Muscle layer of duodenum (tissue), 2 donors: ENCODE results near the gene OR51M1.
"Not testable (repeated sequence)": the region's sequence is repeated elsewhere in the genome, so short reads cannot be mapped to it uniquely, and the experiment has no call there.

ENCODE experiments used
- H3K27ac ChIP-seq: one replicate; pipeline ENCODE4 v1.7.0; 2013; ENCODE audit warnings: mild to moderate bottlenecking, low read length
- H3K27me3 ChIP-seq: one replicate; pipeline ENCODE4 v1.7.0; 2013; ENCODE audit warnings: low read depth, mild to moderate bottlenecking, control low read depth, low read length
- H3K36me3 ChIP-seq, 2 donors: one replicate each; pipeline ENCODE4 v1.7.0; 2013; ENCODE audit warnings: low read length in 2 of 2, control low read depth in 1 of 2, mild to moderate bottlenecking in 1 of 2; ENCODE audit not compliant: insufficient read depth in 2 of 2, control insufficient read depth in 1 of 2
- H3K4me1 ChIP-seq, 2 donors: one replicate each; pipeline ENCODE4 v1.7.0; 2013; ENCODE audit warnings: low read length in 2 of 2, mild to moderate bottlenecking in 2 of 2, control low read depth in 1 of 2, moderate library complexity in 1 of 2; ENCODE audit not compliant: insufficient read depth in 2 of 2, control insufficient read depth in 1 of 2
- H3K4me3 ChIP-seq, 2 donors: one replicate each; pipeline ENCODE4 v1.7.0; 2013; ENCODE audit warnings: low read length in 2 of 2, low read depth in 1 of 2, mild to moderate bottlenecking in 1 of 2
- H3K9me3 ChIP-seq, 2 donors: one replicate each; pipeline ENCODE4 v1.7.0; 2013; ENCODE audit warnings: low read length in 2 of 2, control low read depth in 1 of 2, mild to moderate bottlenecking in 1 of 2; ENCODE audit not compliant: control insufficient read depth in 1 of 2
- donor health status: healthy.

OR51M1 gene

GRCh38 chr11:5362017-5362625, 21.5 kb upstream of the OR51M1 start:
- H3K27ac ChIP-seq: no peak overlapping the region
- H3K4me3 ChIP-seq: no peak overlapping the region
- H3K36me3 ChIP-seq: no peaks in the 10 kb centered on the region
- H3K4me1 ChIP-seq: no peaks in the 10 kb centered on the region
- no peaks in the 10 kb centered on the region for H3K27me3 ChIP-seq
- no peaks in the 10 kb centered on the region for H3K9me3 ChIP-seq

GRCh38 chr11:5363679-5364078, 19.9 kb upstream of the OR51M1 start:
- Histone ChIP-seq H3K27me3 (no peaks in the 10 kb centered on the region), H3K4me1 (no peaks in the 10 kb centered on the region), H3K4me3 (no peak overlapping the region), H3K36me3 (no peaks in the 10 kb centered on the region), H3K27ac (no peak overlapping the region), H3K9me3 (no peaks in the 10 kb centered on the region)

- no peaks in the 10 kb centered on the region for H3K36me3 ChIP-seq
- no peaks in the 10 kb centered on the region for H3K9me3 ChIP-seq
- H3K4me3 ChIP-seq: no peak overlapping the region
- H3K27ac ChIP-seq: no peak overlapping the region
- H3K4me1 ChIP-seq: no peaks in the 10 kb centered on the region
- H3K27me3 ChIP-seq: no peaks in the 10 kb centered on the region
Measured at GRCh38 chr11:5364214-5364613, 19.4 kb upstream of the OR51M1 start.

- not testable (repeated sequence) for H3K36me3 ChIP-seq, H3K27me3 ChIP-seq, H3K4me1 ChIP-seq, H3K27ac ChIP-seq, H3K9me3 ChIP-seq, H3K4me3 ChIP-seq
Measured at GRCh38 chr11:5366365-5366764, 17.2 kb upstream of the OR51M1 start.

GRCh38 chr11:5366856-5367255, 16.8 kb upstream of the OR51M1 start:
- Histone ChIP-seq H3K27ac (no peak overlapping the region), H3K36me3 (no peaks in the 10 kb centered on the region), H3K9me3 (no peaks in the 10 kb centered on the region), H3K4me1 (no peaks in the 10 kb centered on the region), H3K4me3 (no peak overlapping the region), H3K27me3 (no peaks in the 10 kb centered on the region)

- Histone ChIP-seq H3K4me1 (no peaks in the 10 kb centered on the region), H3K4me3 (no peak overlapping the region), H3K9me3 (no peaks in the 10 kb centered on the region), H3K27ac (no peak overlapping the region), H3K27me3 (no peaks in the 10 kb centered on the region), H3K36me3 (no peaks in the 10 kb centered on the region)
Measured at GRCh38 chr11:5367448-5368074, 16.1 kb upstream of the OR51M1 start.

- Histone ChIP-seq H3K4me3 (no peak overlapping the region), H3K4me1 (no peaks in the 10 kb centered on the region), H3K27ac (no peak overlapping the region), H3K36me3 (no peaks in the 10 kb centered on the region), H3K9me3 (no peaks in the 10 kb centered on the region), H3K27me3 (no peaks in the 10 kb centered on the region)
Measured at GRCh38 chr11:5368502-5369043, 15.0 kb upstream of the OR51M1 start.

GRCh38 chr11:5369789-5370188, 13.8 kb upstream of the OR51M1 start:
- Histone ChIP-seq H3K4me1 (no peaks in the 10 kb centered on the region), H3K27ac (no peak overlapping the region)

GRCh38 chr11:5380740-5381342, 2.8 kb upstream of the OR51M1 start:
- H3K9me3 ChIP-seq: no peaks in the 10 kb centered on the region

More at GRCh38 chr11:5369789-5370188, 13.8 kb upstream of the OR51M1 start:
- no peaks in the 10 kb centered on the region for H3K27me3 ChIP-seq
- no peaks in the 10 kb centered on the region for H3K36me3 ChIP-seq
- H3K4me3 ChIP-seq: no peak overlapping the region
- no peaks in the 10 kb centered on the region for H3K9me3 ChIP-seq

GRCh38 chr11:5384335-5384734, 723 bp downstream of the OR51M1 start:
- no peak overlapping the region for H3K4me3 ChIP-seq
- H3K4me1 ChIP-seq: no peaks in the 10 kb centered on the region
- H3K9me3 ChIP-seq: no peaks in the 10 kb centered on the region
- no peaks in the 10 kb centered on the region for H3K36me3 ChIP-seq
- no peak overlapping the region for H3K27ac ChIP-seq
- H3K27me3 ChIP-seq: no peaks in the 10 kb centered on the region

More at GRCh38 chr11:5380740-5381342, 2.8 kb upstream of the OR51M1 start:
- Histone ChIP-seq H3K4me3 (no peak overlapping the region), H3K27me3 (no peaks in the 10 kb centered on the region), H3K27ac (no peak overlapping the region), H3K36me3 (no peaks in the 10 kb centered on the region), H3K4me1 (no peaks in the 10 kb centered on the region)

- Histone ChIP-seq H3K4me3 (no peak overlapping the region), H3K36me3 (no peaks in the 10 kb centered on the region), H3K9me3 (no peaks in the 10 kb centered on the region), H3K27me3 (no peaks in the 10 kb centered on the region), H3K4me1 (no peaks in the 10 kb centered on the region), H3K27ac (no peak overlapping the region)
Measured at GRCh38 chr11:5390210-5390609, 6.6 kb downstream of the OR51M1 start.
